Stimulated activated CD8-positive, alpha-beta memory T cell treated with anti-CD3 and anti-CD28 coated beads, Interleukin-15, amount 100 ng/mL, for 48 hours (primary cell): ENCODE results near the gene PPIP5K2.

Experiments
- DNase-seq, 2 donors: peaks; one replicate each; pipeline ENCODE4 v3.0.0-alpha.2; 2020; ENCODE audit warnings: low read depth in 2 of 2

Gene PPIP5K2

GRCh38 chr5:103244398-103244797 is 124.3 kb downstream of the PPIP5K2 start:
- DNase-seq = no peak

DNA sequence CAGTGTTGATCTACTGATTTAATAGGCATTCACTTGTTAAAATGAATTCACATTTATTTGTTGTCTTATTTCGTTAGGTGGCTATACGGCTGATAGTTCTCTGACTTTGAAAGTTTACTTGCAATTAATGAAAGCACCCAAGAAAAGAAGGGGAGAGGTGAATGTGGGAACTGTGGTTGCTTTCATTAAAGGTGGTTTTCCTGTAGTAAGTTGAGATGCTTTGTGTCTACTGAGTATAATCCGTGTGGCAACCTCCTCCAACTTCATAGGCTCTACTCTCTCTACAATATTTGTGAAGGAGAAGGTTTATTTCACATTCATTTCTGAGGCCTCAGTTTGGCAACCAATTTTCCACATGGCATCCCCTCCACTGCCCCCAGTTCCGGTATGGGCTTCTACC is 125.7 kb downstream of the PPIP5K2 start:
- DNase-seq = no peak

DNA sequence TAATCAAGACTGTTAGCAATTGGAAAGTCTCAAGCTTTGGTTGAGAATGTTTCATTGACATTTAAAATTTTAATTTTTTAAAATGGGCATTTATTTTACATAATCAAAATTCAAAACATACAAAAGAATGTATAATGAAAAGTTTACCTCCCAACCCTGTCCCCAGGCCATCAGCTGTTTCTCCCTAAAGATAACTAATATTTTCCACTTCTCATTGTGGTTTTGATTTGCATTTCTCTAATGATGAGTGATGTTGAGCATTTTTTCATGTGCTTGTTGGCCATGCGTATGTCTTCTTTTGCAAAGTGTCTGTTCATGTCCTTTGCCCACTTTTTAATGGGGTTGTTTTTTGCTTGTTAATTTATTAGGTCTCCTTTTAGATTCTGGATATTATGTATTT is 127.0 kb downstream of the PPIP5K2 start:
- no peak for DNase-seq

GRCh38 chr5:103249068-103249467 is 129.0 kb downstream of the PPIP5K2 start:
- DNase-seq = no peak

- no peak for DNase-seq
Measured at GRCh38 chr5:103254921-103255320, 134.8 kb downstream of the PPIP5K2 start.

DNA sequence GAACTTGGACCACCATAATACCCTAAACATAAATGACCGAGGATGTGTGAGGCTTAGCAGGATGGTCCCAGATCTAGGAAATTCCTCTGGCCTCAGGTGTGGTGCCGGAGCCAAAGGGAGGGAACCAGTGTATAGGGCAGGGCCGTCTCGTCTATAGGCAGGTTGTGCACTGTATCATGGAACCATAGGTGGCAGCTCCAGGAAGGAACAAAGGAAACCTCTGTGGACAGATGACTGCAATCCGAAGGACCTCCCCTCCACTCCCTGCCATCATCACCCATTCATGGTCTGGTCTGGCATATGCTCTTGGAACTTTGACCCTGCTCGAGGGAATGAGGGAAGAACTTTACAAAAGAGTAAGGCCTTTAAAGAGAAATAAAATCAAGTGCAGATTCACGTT is 135.6 kb downstream of the PPIP5K2 start:
- DNase-seq = no peak

- no peak for DNase-seq
Measured at GRCh38 chr5:103256178-103256577, 136.1 kb downstream of the PPIP5K2 start.

DNA sequence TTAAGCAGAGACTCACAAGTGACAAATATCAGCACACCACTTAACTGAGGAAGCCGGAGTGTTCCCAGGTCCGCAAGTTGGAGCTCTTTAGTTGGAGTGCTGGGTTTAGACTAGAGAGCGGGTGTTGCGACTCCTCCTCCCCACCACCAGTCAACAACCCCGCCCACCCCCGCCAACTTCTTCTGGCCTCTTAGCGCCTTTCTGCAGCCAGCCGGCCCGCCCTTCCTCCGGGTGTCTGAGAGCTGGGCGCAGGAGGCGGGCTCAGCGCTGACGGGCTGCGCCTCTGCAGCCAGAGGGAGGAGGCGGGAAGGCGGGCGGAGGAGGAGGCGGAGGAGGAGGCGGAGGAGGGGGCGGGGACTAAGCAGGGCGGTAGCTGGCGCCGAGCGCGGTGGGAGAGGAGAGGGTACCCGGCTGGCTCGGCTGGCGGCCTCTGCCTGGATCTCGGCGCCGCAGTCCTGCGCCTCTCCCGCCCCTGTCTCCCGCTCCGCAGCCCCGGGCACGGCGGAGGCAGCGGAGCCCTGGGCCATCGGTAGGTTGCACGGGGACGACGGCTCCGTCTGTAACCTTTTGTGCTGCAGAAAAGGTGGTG is 138.4 kb downstream of the PPIP5K2 start, which contains the start of gene MACIR:
TSS of gene MACIR (plus strand) at position 396 of the 589 bp plus-strand sequence. CDS start 17,157 bp downstream, outside the sequence.
- DNase-seq = peak; percentile 89 to 92

GRCh38 chr5:103258957-103259704 is 139.0 kb downstream of the PPIP5K2 start:
- peak; percentile 34 to 49 for DNase-seq

GRCh38 chr5:103259705-103260355 is 139.7 kb downstream of the PPIP5K2 start:
- DNase-seq = no peak

DNA sequence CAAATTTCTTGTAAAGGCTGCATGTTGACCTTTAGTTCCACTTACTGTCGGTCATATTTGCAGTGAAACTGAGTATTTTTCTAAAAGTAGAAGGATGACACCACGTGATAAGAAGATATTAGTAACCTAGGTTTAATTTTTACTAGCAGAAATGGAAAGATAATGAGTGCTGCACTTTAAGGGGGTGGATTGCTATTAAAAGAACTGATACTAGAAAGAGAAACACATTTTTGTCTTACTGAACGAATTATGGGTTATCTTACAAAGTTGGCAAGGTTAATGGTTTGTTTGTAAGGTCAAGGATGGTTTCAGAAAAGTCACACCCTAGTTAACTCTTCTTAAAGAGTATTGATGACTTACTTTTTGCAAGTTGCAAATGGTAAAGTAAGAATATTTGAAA is 140.8 kb downstream of the PPIP5K2 start:
- DNase-seq = no peak
